Neutrophil (primary cell): ENCODE results near the gene NPLOC4.

ENCODE experiments used
- H3K27ac ChIP-seq: fragments of 200-600 bp; sonication (generic); 2 replicates; pipeline ENCODE4 v1.5.1; 2016; ENCODE audit warnings: mild to moderate bottlenecking, moderate library complexity
- H3K27me3 ChIP-seq: fragments of 200-600 bp; sonication (generic); 2 replicates; pipeline ENCODE4 v1.6.0; 2016; ENCODE audit warnings: mild to moderate bottlenecking
- H3K36me3 ChIP-seq: fragments of 200-600 bp; sonication (generic); 2 replicates; pipeline ENCODE4 v1.5.1; 2017
- H3K4me1 ChIP-seq, 2 experiments: fragments of 200-600 bp in 1 of 2; sonication (generic) in 1 of 2; 1 replicate in 1 of 2; 2 replicates in 1 of 2; pipeline versions ENCODE4 v1.5.1 to v1.6.1; 2013 to 2016; ENCODE audit warnings: low read depth in 1 of 2, low read length in 1 of 2, mild to moderate bottlenecking in 1 of 2, moderate library complexity in 1 of 2; ENCODE audit not compliant: control insufficient read depth in 1 of 2, insufficient read depth in 1 of 2
- H3K4me3 ChIP-seq, 2 experiments: fragments of 200-600 bp in 1 of 2; sonication (generic) in 1 of 2; 1 replicate in 1 of 2; 2 replicates in 1 of 2; pipeline ENCODE4 v1.5.1; 2013 to 2016; ENCODE audit warnings: low read depth in 1 of 2, low read length in 1 of 2, mild to moderate bottlenecking in 1 of 2, moderate library complexity in 1 of 2
- H3K9me3 ChIP-seq: fragments of 200-600 bp; sonication (generic); 2 replicates; pipeline ENCODE4 v1.5.1; 2016
- TF ChIP-seq, protein P1 (sequence below): fragments of 200-600 bp; sonication (generic); IDR thresholded peaks from 2 replicates; pipeline ENCODE4 v1.5.1; 2016; ENCODE audit warnings: antibody characterized with exemption

NPLOC4 gene

DNA sequence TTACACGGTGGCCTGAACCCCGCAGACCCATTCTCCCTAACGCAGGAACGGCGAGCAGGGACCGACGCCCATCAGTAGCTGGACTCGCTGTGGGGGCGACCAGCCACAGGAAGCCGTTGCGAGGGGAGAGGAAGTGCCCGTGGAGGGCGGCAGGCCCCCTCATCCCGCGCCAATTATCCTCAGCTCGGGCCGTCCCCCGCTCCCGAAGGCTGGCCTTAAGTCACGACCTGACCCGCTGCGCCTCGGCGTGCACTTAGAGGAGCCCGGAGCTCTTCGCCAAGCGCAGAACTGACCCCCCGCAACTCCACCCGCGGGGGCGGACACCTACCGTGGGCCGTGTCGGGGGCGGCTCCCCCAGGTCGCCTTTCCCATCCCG, 46.3 kb upstream of the NPLOC4 start:
- H3K4me3 ChIP-seq, result peak overlapping the region; percentile 84 to 96
- TF ChIP-seq, protein P1, sequence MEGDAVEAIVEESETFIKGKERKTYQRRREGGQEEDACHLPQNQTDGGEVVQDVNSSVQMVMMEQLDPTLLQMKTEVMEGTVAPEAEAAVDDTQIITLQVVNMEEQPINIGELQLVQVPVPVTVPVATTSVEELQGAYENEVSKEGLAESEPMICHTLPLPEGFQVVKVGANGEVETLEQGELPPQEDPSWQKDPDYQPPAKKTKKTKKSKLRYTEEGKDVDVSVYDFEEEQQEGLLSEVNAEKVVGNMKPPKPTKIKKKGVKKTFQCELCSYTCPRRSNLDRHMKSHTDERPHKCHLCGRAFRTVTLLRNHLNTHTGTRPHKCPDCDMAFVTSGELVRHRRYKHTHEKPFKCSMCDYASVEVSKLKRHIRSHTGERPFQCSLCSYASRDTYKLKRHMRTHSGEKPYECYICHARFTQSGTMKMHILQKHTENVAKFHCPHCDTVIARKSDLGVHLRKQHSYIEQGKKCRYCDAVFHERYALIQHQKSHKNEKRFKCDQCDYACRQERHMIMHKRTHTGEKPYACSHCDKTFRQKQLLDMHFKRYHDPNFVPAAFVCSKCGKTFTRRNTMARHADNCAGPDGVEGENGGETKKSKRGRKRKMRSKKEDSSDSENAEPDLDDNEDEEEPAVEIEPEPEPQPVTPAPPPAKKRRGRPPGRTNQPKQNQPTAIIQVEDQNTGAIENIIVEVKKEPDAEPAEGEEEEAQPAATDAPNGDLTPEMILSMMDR, result no peak
- H3K27me3 ChIP-seq, result no peaks in the 10 kb centered on the region
- peaks cover 23 to 25% of the 10 kb centered on the region in 2 experiments for H3K4me1 ChIP-seq
- H3K27ac ChIP-seq, result peak overlapping the region; percentile 82
- H3K9me3 ChIP-seq, result no peaks in the 10 kb centered on the region
- peaks cover 32% of the 10 kb centered on the region for H3K36me3 ChIP-seq

DNA sequence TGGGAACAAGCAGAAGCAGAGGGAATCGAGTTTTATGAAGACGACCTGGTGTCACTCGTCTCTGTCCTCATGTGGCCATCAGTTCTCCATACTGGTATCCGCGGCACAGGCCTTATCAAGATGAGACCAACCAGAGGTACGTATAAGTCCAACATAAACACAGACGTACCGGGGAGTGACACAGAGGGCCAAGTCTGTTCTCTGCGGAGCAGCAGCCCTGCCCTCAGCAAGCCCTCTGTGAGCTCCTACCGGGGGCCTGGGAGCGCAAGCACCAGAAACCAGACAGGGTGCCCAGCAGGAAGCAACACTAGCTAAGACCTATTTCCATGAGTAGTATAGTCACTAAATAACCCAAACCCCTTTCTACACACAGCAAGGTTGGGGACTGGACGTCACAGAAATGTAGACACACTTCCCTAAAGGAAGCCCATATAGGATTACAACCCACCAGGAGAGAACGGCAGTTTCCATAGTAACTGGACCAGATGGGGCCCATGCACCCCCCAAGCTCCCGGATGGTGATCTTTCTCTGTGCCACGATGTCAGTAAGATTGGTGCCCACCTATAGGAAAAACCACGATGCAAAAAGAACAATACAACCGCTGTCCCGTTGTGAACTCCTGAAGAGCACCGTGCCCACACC, 45.8 kb upstream of the NPLOC4 start:
- peak overlapping the region; percentile 84 to 96 for H3K4me3 ChIP-seq
- peaks cover 27% of the 10 kb centered on the region for H3K36me3 ChIP-seq
- no peaks in the 10 kb centered on the region for H3K9me3 ChIP-seq
- peak overlapping the region; percentile 82 for H3K27ac ChIP-seq
- peaks cover 23 to 25% of the 10 kb centered on the region in 2 experiments for H3K4me1 ChIP-seq
- H3K27me3 ChIP-seq, result no peaks in the 10 kb centered on the region
- TF ChIP-seq, protein P1, result no peak

DNA sequence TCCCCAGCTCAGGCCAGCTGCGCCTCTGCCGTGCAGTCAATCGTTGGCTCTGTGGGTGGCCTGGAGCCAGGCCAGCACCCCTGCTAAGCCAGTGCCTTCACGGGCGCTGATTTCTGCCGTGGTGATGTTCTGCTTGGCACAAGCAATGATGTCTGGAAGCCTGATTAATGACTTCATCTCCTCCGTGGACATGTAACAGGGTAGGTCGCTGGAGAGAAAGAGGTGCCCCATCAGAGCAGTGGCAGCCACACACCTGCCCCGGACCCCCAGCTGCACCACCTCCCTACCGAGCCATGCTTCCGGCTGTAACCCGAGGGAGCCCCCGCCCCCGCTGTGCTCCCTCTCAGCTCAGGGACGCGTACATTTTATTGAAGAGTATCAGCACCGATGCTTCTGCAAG, 44.8 kb upstream of the NPLOC4 start:
- no peak overlapping the region for H3K4me3 ChIP-seq
- TF ChIP-seq, protein P1, result no peak
- peaks cover 16% of the 10 kb centered on the region for H3K36me3 ChIP-seq
- H3K9me3 ChIP-seq, result no peaks in the 10 kb centered on the region
- peaks cover 23 to 25% of the 10 kb centered on the region in 2 experiments for H3K4me1 ChIP-seq
- H3K27ac ChIP-seq, result no peak overlapping the region
- H3K27me3 ChIP-seq, result no peaks in the 10 kb centered on the region

- no peak overlapping the region for H3K27ac ChIP-seq
- H3K36me3 ChIP-seq, result peaks cover 1% of the 10 kb centered on the region
- H3K4me3 ChIP-seq, result no peak overlapping the region
- H3K4me1 ChIP-seq, result peaks cover 19 to 20% of the 10 kb centered on the region in 2 experiments
- no peaks in the 10 kb centered on the region for H3K27me3 ChIP-seq
- TF ChIP-seq, protein P1, result no peak
- no peaks in the 10 kb centered on the region for H3K9me3 ChIP-seq
These were observed 43.2 kb upstream of the NPLOC4 start for GRCh38 chr17:81680150-81680549.

GRCh38 chr17:81676906-81677305, 40.0 kb upstream of the NPLOC4 start:
- no peaks in the 10 kb centered on the region for H3K9me3 ChIP-seq
- H3K4me3 ChIP-seq, result no peak overlapping the region
- peaks cover 29% of the 10 kb centered on the region for H3K36me3 ChIP-seq
- H3K27me3 ChIP-seq, result no peaks in the 10 kb centered on the region
- H3K27ac ChIP-seq, result no peak overlapping the region
- H3K4me1 ChIP-seq, result no peaks in the 10 kb centered on the region
- TF ChIP-seq, protein P1, result no peak
